ENCODE measurements around the gene CNTN4. TPM values are rescaled to one million over a fixed set of nuclear protein-coding genes. Genes with fewer than 3 reads are reported as not detected.

The CNTN4 gene
- total RNA-seq, 1 donor from 2014 or later: 5.2 TPM

DNA sequence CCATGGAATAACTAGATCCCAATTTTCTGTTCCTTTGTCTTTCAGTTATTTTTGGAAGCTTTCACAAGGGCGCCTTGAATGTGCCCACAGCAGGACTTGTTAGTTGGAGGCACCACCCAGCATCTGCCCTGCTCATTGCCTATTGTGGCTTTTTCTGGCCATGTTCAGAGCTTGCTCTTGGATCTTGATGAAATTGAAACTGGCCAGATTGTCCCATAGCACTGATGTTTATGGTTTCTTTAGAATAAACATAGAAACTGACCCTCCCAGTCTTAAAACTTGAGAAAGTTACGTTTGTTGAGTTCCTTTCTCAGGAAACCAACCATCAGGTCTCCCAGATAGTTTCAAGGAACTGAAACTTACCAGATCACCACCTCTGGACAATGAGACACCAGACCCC lies 536.8 kb downstream of the CNTN4 start:
- TF ChIP-seq EZH2phosphoT487 (IDR thresholded peaks at IDR 0.05) (no peak), EZH2 (IDR thresholded peaks at IDR 0.05) (no peak)
- TF ChIP-seq, protein P1, sequence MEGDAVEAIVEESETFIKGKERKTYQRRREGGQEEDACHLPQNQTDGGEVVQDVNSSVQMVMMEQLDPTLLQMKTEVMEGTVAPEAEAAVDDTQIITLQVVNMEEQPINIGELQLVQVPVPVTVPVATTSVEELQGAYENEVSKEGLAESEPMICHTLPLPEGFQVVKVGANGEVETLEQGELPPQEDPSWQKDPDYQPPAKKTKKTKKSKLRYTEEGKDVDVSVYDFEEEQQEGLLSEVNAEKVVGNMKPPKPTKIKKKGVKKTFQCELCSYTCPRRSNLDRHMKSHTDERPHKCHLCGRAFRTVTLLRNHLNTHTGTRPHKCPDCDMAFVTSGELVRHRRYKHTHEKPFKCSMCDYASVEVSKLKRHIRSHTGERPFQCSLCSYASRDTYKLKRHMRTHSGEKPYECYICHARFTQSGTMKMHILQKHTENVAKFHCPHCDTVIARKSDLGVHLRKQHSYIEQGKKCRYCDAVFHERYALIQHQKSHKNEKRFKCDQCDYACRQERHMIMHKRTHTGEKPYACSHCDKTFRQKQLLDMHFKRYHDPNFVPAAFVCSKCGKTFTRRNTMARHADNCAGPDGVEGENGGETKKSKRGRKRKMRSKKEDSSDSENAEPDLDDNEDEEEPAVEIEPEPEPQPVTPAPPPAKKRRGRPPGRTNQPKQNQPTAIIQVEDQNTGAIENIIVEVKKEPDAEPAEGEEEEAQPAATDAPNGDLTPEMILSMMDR (IDR thresholded peaks at IDR 0.05): no peak
- no peaks in the 10 kb centered on the region for H3K36me3 Mint-ChIP-seq

DNA sequence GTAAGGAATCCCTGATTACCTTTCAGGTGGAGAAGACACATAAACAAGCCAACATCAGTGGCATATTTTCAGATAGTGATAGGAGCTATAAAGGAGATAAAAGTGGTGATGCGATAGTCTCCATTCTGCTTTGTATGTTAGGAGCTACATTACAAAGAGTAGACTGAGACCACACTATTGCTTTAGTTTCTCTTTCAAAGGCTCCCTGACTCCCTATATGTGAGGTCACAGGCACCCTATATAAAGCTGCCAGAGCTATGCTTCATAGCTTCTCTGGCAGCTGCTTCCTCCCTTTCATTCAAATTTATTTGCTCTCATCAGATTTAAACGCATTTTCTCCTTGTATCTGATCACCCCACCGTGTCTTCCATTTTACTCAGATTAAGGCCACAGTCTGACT lies 544.9 kb downstream of the CNTN4 start:
- no peaks in the 10 kb centered on the region for H3K4me1 Mint-ChIP-seq
- Histone ChIP-seq H3K27ac (no peak overlapping the region), H3K4me3 (no peak overlapping the region), H3K27me3 (no peaks in the 10 kb centered on the region), H3K9me3 (ENCODE audit: low read depth) (no peaks in the 10 kb centered on the region), H3K36me3 (no peaks in the 10 kb centered on the region), H2AFZ (replicated peaks) (no peak overlapping the region), H3F3A (ENCODE audit: low read depth) (no peaks in the 10 kb centered on the region), H3K9ac (no peak overlapping the region), H3K4me1 (no peaks in the 10 kb centered on the region), H3K4me2 (no peak overlapping the region), H3K79me2 (ENCODE audit: low read depth) (no peaks in the 10 kb centered on the region), H4K20me1 (ENCODE audit: low read depth) (no peaks in the 10 kb centered on the region)
- no peak overlapping the region for H3K4me3 Mint-ChIP-seq
- DNase-seq (ENCODE audit: low spot score): no peak
- no peaks in the 10 kb centered on the region for H3K27me3 Mint-ChIP-seq (ENCODE audit: insufficient read depth, low read depth)
- TF ChIP-seq EZH2 (IDR thresholded peaks at IDR 0.05) (no peak), EZH2phosphoT487 (IDR thresholded peaks at IDR 0.05) (no peak)
- TF ChIP-seq, protein P1 (IDR thresholded peaks at IDR 0.05): no peak
- H3K36me3 Mint-ChIP-seq: peaks cover 2% of the 10 kb centered on the region
- no peak overlapping the region for H3K27ac Mint-ChIP-seq
- peaks cover 3% of the 10 kb centered on the region for H3K9me3 Mint-ChIP-seq

More for the DNA sequence above, 536.8 kb downstream of the CNTN4 start:
- Histone ChIP-seq H3K27me3 (no peaks in the 10 kb centered on the region), H3K36me3 (no peaks in the 10 kb centered on the region), H3F3A (ENCODE audit: low read depth) (no peaks in the 10 kb centered on the region), H3K4me1 (no peaks in the 10 kb centered on the region), H4K20me1 (ENCODE audit: low read depth) (no peaks in the 10 kb centered on the region), H3K9ac (no peak overlapping the region), H3K27ac (no peak overlapping the region), H3K9me3 (ENCODE audit: low read depth) (no peaks in the 10 kb centered on the region), H3K79me2 (ENCODE audit: low read depth) (no peaks in the 10 kb centered on the region), H3K4me2 (no peak overlapping the region), H2AFZ (replicated peaks) (no peak overlapping the region), H3K4me3 (no peak overlapping the region)
- Mint-ChIP-seq H3K4me3 (no peak overlapping the region), H3K27me3 (ENCODE audit: insufficient read depth, low read depth) (no peaks in the 10 kb centered on the region), H3K4me1 (peaks cover 3% of the 10 kb centered on the region), H3K9me3 (no peaks in the 10 kb centered on the region), H3K27ac (no peak overlapping the region)
- DNase-seq (ENCODE audit: low spot score): no peak

DNA sequence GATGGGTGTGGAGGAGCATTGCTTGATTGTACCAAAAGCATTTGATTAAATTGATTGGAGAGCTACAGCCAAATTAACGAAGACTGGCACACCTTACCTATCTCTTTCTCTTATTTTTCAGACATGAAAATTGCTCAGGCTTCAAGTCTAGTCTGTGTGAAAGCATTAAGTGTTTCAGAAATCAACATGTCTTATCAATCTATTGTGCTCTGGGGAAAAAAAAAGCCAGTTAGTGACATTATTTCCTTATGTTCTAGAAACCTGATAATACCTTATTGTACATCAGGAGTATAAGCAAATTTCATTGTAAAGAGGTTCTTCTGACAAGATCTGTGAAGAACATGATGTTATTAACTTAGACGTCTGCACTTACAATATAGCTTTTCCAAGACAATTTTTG lies 546.3 kb downstream of the CNTN4 start:
- Mint-ChIP-seq H3K36me3 (peaks cover 4% of the 10 kb centered on the region), H3K4me1 (no peaks in the 10 kb centered on the region)

More for the DNA sequence above, 546.3 kb downstream of the CNTN4 start:
- Histone ChIP-seq H3K79me2 (ENCODE audit: low read depth) (no peaks in the 10 kb centered on the region), H3K4me1 (no peaks in the 10 kb centered on the region), H2AFZ (replicated peaks) (no peak overlapping the region), H3F3A (ENCODE audit: low read depth) (no peaks in the 10 kb centered on the region), H3K4me2 (no peak overlapping the region), H4K20me1 (ENCODE audit: low read depth) (no peaks in the 10 kb centered on the region), H3K9ac (no peak overlapping the region), H3K36me3 (no peaks in the 10 kb centered on the region), H3K4me3 (no peak overlapping the region), H3K27me3 (no peaks in the 10 kb centered on the region), H3K9me3 (ENCODE audit: low read depth) (peaks cover 4% of the 10 kb centered on the region), H3K27ac (no peak overlapping the region)
- TF ChIP-seq, protein P1 (IDR thresholded peaks at IDR 0.05): no peak
- TF ChIP-seq EZH2phosphoT487 (IDR thresholded peaks at IDR 0.05) (no peak), EZH2 (IDR thresholded peaks at IDR 0.05) (no peak)
- peaks cover 8% of the 10 kb centered on the region for H3K9me3 Mint-ChIP-seq
- no peak overlapping the region for H3K4me3 Mint-ChIP-seq
- no peaks in the 10 kb centered on the region for H3K27me3 Mint-ChIP-seq (ENCODE audit: insufficient read depth, low read depth)
- no peak for DNase-seq (ENCODE audit: low spot score)
- no peak overlapping the region for H3K27ac Mint-ChIP-seq
